ENCODE measurements around the gene ADH1C.

Gene ADH1C
- 0 reads per million in 9 experiments for total RNA-seq

DNA sequence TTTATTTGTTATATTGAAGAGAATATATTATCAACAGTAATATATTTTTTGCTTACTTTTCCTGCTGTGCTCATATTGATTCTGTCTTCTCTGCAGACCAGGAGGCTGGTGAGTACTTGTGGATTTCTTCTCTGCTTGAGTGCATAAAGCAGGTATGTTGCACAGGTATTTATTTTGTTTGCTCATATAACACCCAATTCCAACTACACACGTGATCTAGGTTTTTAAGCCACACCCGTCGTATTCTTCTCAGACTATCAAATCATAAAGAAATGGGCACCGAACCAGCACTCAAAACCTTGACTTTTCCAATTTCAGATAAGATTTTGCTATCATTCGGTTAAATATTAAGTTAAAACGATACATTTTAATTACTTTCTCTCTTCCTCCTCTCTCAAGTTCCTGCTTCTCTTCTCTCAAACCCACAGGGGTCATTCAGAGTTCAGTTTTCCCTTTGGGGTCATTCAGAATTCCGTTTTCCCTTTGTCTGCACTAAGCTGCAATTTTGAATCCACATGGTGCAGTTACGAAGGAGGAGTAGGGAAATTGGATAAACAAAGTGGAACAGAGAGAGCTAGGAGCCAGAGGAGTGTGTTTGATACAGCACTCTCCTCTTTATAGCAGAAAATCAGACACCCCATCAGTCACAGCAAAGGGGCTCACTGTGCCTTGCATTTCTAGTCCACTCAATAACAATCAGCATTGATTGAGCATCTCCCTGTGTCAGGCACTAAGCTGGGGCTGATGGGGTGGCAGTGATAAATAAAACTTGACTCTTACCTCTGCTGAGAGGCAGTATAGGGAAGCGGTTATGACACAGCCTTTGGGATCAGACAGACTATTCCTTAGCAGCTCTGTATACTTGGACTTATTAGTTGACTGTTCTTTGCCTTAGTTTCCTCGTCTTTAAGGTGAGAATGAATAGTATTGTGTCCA is at the start of gene ADH1C:
ADH1C (minus strand) TSS at position 145 of the 936 bp plus-strand sequence; CDS start at position 74, 71 bp downstream.
- DNase-seq (no peak), ATAC-seq (replicated peaks) (no peak)
- H3K36me3 Mint-ChIP-seq (ENCODE audit: insufficient read depth): no peaks in the 10 kb centered on the region
- peaks cover 0 to 7% of the 10 kb centered on the region in 2 donors for H3K9me3 Mint-ChIP-seq
- H3K27ac Mint-ChIP-seq: no peak within 1 kb of the TSS
- no peak within 1 kb of the TSS for H3K4me3 Mint-ChIP-seq
- peaks cover 0 to 12% of the 10 kb centered on the region in 2 donors for H3K27me3 Mint-ChIP-seq
- H3K4me1 Mint-ChIP-seq (ENCODE audit: low read depth in 2 of 2): peaks cover 0 to 4% of the 10 kb centered on the region in 2 donors

DNA sequence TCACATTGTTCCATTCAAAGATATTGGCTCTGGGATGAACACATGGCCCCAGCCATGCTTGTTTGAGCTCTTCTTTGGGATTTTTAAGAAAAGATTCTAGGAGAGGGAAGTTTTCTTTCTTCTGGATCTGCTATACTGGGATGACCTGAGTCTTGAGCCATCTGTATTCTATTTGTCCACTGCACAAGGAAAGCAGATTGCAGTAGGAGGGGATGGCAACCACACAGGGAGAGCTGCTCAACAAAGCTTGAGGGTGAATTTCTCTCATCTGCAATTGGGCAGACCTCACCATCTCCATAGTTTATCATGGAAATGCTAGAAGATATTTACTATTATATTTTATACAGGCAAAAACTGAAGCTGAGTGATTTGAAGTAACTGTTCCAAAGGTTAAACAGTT is 48.3 kb upstream of the ADH1C start:
- ATAC-seq (replicated peaks) (no peak), DNase-seq (no peak)
- Mint-ChIP-seq H3K27me3 (no peaks in the 10 kb centered on the region), H3K36me3 (ENCODE audit: insufficient read depth) (no peaks in the 10 kb centered on the region), H3K4me1 (ENCODE audit: low read depth in 2 of 2) (peaks cover 5 to 11% of the 10 kb centered on the region in 2 donors), H3K4me3 (no peak overlapping the region), H3K9me3 (no peaks in the 10 kb centered on the region), H3K27ac (no peak overlapping the region)

DNA sequence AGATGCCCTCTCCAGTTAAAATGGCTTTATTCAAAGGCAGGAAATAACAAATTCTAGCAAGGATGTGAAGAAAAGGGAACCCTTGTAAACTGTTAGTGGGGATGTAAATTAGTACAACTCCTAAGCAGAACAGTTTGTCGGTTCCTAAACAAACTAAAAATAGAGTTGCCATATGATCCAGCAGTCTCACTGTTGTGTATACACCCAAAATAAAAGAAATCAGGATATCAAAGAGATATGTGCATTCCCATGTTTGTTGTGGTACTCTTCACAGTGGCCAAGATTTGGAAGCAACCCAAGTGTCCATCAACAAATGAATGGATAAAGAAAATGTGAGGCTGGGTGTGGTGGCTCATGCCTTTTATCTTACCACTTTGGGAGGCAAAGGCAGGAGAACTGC is 46.5 kb upstream of the ADH1C start:
- H3K36me3 Mint-ChIP-seq (ENCODE audit: insufficient read depth): no peaks in the 10 kb centered on the region
- DNase-seq (no peak), ATAC-seq (replicated peaks) (no peak)
- H3K27me3 Mint-ChIP-seq: peaks cover under 1 to 3% of the 10 kb centered on the region in 2 donors
- H3K4me3 Mint-ChIP-seq: no peak overlapping the region
- H3K27ac Mint-ChIP-seq: no peak overlapping the region
- no peaks in the 10 kb centered on the region for H3K9me3 Mint-ChIP-seq
- no peaks in the 10 kb centered on the region for H3K4me1 Mint-ChIP-seq (ENCODE audit: low read depth in 2 of 2)

DNA sequence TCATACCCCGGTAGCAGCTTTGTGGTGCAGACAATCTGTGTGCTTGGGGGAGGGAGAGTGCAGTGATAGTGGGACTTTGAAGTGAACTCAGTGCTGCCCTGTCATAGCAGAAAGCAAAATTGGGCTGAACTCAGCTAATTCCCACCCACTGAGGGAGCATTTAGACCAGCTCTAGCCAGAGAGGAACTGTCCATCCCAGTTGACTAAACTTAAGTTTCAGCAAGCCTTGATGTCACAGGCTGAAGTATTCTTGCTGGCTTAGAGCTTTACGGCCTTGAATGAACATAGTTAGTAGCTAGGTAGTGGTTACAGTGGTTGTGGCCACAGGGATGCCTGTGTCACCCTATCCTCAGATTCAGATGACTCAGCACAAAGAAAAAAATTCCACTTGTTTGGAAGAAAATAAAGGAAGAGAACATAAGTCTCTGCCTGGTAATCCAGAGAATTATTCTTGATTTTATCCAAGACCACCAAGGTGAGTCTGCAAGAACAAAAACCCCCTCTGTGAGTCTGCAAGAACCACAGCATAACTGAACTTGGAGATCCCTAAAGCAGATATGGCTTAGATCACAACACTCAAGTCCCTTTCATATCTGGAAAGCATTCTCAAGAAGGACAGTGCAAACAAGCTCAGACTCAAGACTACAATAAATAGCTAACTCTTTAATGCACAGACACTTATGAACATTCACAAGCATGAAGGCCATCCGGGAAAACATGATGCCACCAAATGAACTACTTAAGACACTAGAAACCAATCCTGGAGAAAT is 43.2 kb upstream of the ADH1C start:
- H3K4me3 Mint-ChIP-seq: no peak overlapping the region
- H3K4me1 Mint-ChIP-seq (ENCODE audit: low read depth in 2 of 2): no peaks in the 10 kb centered on the region
- H3K36me3 Mint-ChIP-seq (ENCODE audit: insufficient read depth): no peaks in the 10 kb centered on the region
- H3K9me3 Mint-ChIP-seq: no peaks in the 10 kb centered on the region
- no peak for DNase-seq
- no peak for ATAC-seq (replicated peaks)
- H3K27ac Mint-ChIP-seq: no peak overlapping the region
- H3K27me3 Mint-ChIP-seq: peaks cover 9 to 13% of the 10 kb centered on the region in 2 donors

DNA sequence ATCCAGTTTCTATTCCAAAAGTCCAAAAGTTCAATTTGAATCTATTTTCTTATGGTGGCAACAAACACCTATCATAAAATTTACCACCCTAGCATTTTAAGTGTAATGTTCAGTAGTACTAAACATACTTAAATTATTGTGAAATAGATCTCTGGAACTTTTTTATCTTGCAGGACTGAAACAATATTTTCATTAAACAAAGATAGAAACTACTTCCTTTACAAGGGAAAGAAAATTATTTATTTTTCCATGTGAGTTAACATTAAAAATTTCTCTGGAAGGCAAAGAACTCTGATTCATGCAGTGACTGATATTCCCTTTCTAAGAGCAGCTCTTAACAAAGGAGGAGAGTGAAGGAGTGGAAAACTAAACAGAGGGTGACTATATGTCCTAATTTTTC is 42.4 kb upstream of the ADH1C start:
- Mint-ChIP-seq H3K27ac (no peak overlapping the region), H3K9me3 (no peaks in the 10 kb centered on the region), H3K4me3 (no peak overlapping the region), H3K4me1 (ENCODE audit: low read depth in 2 of 2) (no peaks in the 10 kb centered on the region), H3K36me3 (ENCODE audit: insufficient read depth) (no peaks in the 10 kb centered on the region), H3K27me3 (peaks cover 9 to 13% of the 10 kb centered on the region in 2 donors)
- no peak for DNase-seq
- no peak for ATAC-seq (replicated peaks)

DNA sequence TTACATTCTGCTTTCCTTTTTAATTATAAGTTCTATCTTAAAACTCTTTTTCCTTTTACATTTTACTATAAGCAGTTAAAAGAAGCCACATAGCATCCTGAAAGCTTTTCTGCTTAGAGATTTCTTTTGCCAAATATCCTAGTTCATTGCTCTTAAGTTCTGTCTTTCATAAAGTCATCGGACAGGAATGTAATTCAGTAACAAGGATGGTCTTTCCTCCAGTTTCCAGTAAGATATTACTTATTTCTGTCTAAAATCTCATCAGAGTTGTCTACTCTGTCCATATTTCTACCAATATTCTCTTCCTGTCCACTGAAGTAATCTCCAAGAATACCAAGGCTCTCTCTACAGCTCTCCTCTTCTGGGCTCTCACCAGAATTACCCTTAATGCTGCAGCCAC is 37.5 kb upstream of the ADH1C start:
- no peaks in the 10 kb centered on the region for H3K36me3 Mint-ChIP-seq (ENCODE audit: insufficient read depth)
- no peak overlapping the region for H3K4me3 Mint-ChIP-seq
- H3K9me3 Mint-ChIP-seq: no peaks in the 10 kb centered on the region
- H3K27ac Mint-ChIP-seq: no peak overlapping the region
- peaks cover 20 to 23% of the 10 kb centered on the region in 2 donors for H3K27me3 Mint-ChIP-seq
- H3K4me1 Mint-ChIP-seq (ENCODE audit: low read depth in 2 of 2): no peaks in the 10 kb centered on the region
- DNase-seq: no peak
- no peak for ATAC-seq (replicated peaks)

DNA sequence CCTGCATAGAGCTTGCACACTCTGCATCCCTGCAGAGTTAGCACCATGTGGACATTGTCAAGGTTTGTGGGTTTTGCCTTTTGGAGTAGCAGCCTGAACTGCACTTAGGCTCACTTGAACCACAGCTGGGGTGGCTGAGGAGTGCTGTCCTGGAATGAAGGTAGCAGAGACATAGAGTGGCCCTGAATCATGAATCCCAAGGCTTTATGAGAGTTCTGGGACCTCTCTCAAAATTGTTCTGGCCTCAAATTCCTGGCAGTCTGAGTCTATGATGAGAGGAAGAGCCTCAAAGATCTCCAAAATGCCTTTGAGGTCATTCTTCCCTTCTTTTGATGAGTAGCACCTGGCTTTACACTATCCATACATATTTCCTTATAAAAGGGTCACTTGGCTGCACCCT is 37.1 kb upstream of the ADH1C start:
- H3K27ac Mint-ChIP-seq: no peak overlapping the region
- H3K27me3 Mint-ChIP-seq: peaks cover 22 to 24% of the 10 kb centered on the region in 2 donors
- H3K4me1 Mint-ChIP-seq (ENCODE audit: low read depth in 2 of 2): no peaks in the 10 kb centered on the region
- no peaks in the 10 kb centered on the region for H3K9me3 Mint-ChIP-seq
- ATAC-seq (replicated peaks) (no peak), DNase-seq (no peak)
- no peaks in the 10 kb centered on the region for H3K36me3 Mint-ChIP-seq (ENCODE audit: insufficient read depth)
- H3K4me3 Mint-ChIP-seq: no peak overlapping the region

DNA sequence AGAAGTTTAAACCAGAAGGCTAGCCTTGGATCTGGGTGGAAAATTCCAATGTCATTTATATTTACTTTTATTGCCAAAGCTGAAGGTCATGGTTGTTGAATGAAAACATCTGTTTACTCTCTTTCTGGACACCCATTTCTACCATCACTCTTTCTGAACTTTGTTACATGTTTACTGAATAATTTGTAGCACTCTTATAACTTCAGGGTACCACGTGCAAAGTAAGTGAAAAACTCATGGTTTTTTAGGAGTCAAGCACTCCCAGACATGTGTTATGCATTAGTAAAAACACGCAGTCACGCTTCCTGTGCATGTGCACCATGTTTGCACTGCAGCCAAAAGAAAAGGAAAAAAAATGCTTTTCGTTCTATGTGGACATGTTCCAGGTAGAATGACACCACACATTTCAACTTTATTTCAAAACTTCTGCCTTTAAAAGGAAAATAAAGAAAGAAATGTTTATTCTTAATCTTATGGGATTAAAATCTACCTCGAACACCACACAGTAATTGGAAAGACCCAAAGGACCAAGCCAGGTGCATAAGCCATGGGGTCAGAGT is 31.4 kb upstream of the ADH1C start:
- no peaks in the 10 kb centered on the region for H3K4me1 Mint-ChIP-seq (ENCODE audit: low read depth in 2 of 2)
- no peaks in the 10 kb centered on the region for H3K36me3 Mint-ChIP-seq (ENCODE audit: insufficient read depth)
- no peaks in the 10 kb centered on the region for H3K9me3 Mint-ChIP-seq
- H3K4me3 Mint-ChIP-seq: no peak overlapping the region
- peaks cover 31 to 38% of the 10 kb centered on the region in 2 donors for H3K27me3 Mint-ChIP-seq
- no peak overlapping the region for H3K27ac Mint-ChIP-seq
- DNase-seq (no peak), ATAC-seq (replicated peaks) (no peak)

DNA sequence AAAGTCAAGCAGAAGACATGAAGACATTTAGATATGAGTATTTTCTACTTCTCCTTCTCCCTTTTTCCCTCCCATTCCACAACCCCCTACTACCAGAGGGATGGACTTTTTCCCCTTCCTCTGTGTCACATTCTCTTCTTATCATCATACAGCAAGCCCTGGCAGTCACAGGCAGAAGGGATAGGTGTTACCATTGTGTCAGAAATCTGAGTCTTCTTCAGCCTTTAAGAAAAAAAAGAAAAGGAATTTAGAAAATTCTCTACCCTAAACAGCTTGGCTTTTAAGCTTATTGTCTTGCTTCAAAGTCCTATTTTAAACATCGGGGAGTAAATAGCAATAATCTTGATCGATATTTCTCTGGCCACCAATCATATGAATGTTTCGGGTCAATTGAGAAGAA is 30.9 kb upstream of the ADH1C start:
- Mint-ChIP-seq H3K27ac (no peak overlapping the region), H3K4me1 (ENCODE audit: low read depth in 2 of 2) (no peaks in the 10 kb centered on the region), H3K36me3 (ENCODE audit: insufficient read depth) (no peaks in the 10 kb centered on the region), H3K4me3 (no peak overlapping the region), H3K9me3 (no peaks in the 10 kb centered on the region), H3K27me3 (peaks cover 30 to 38% of the 10 kb centered on the region in 2 donors)
- ATAC-seq (replicated peaks) (no peak), DNase-seq (no peak)

DNA sequence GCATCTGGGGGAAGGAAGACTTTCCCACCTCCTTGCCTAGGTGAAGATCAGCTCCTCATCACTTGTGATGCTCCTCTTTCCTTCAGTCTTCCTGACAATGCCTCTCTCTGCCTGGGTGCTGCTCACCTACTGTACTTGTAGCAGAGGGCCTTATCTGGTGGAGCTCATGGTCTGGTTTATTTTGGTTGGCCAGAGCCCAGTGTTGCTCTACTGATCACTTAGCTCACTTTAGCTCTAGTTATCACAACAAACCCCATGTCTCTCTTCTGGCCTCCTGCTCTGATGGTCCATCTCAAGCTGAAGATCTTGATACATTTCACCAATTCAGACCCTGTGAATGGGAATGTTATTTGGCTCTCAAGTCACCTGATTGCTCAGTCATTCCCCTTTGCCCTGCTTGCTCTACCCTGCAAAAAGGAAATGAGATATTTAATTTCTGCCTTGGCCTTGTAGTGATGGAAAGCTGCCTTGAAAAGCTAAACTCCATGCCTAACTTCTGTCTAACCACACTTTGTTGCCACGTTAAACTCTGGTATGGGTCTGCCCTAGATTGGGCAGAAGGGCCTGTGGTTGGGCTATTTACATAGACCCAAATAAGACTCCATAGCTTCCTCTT is 30.3 kb upstream of the ADH1C start:
- Mint-ChIP-seq H3K4me1 (ENCODE audit: low read depth in 2 of 2) (no peaks in the 10 kb centered on the region), H3K27me3 (peaks cover 29 to 38% of the 10 kb centered on the region in 2 donors), H3K27ac (no peak overlapping the region), H3K4me3 (no peak overlapping the region), H3K9me3 (no peaks in the 10 kb centered on the region), H3K36me3 (ENCODE audit: insufficient read depth) (no peaks in the 10 kb centered on the region)
- no peak for ATAC-seq (replicated peaks)
- DNase-seq: no peak

DNA sequence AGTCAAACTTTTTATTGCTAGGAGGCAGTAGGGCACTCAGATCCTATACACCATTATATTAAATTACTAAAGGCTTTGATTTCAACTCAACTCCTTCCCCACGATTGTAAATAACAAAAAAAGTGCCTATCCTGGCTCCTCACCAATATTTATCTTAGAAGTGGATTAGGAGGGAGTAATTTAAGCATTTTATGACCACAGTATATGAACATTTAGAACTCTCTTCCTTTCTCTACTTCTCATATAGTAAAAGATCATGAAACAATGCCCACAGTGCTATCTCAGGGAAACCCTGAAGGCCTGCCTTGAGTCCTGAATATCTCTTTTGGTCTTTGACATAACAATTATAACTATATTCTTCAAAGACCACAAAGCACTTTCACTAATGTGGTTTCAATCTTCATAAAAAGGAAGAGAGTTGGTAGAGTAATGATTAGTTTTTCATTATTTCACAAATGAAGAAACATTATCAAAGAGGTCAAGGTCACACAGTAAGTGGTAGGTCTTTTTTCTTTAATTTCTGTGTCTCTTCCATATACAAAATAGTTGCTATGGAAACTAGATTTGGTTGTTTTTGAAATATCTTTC is 29.1 kb upstream of the ADH1C start:
- H3K27ac Mint-ChIP-seq: no peak overlapping the region
- no peaks in the 10 kb centered on the region for H3K36me3 Mint-ChIP-seq (ENCODE audit: insufficient read depth)
- DNase-seq (no peak), ATAC-seq (replicated peaks) (no peak)
- H3K4me1 Mint-ChIP-seq (ENCODE audit: low read depth in 2 of 2): no peaks in the 10 kb centered on the region
- no peak overlapping the region for H3K4me3 Mint-ChIP-seq
- H3K9me3 Mint-ChIP-seq: no peaks in the 10 kb centered on the region
- peaks cover 29 to 38% of the 10 kb centered on the region in 2 donors for H3K27me3 Mint-ChIP-seq

DNA sequence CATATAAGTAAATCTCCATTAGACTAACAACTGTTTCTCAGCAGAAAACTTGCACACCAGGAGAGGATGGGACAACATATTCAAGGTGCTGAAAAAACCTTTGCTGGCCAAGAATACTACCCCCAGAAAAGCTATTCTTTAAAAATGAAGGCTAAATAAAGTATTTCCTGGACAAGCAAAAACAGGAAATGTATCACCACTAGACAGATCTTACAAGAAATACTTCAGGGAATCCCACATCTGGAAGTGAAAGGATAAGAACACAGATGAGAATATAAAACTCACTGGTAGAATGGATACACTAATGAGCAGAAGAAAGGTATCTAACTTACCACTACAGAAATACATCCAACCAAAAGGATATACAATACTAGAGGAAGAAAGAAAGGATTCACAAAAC is 27.0 kb upstream of the ADH1C start:
- Mint-ChIP-seq H3K9me3 (peaks cover 0 to 3% of the 10 kb centered on the region in 2 donors), H3K27ac (no peak overlapping the region), H3K36me3 (ENCODE audit: insufficient read depth) (no peaks in the 10 kb centered on the region), H3K4me1 (ENCODE audit: low read depth in 2 of 2) (no peaks in the 10 kb centered on the region), H3K27me3 (peaks cover 29 to 37% of the 10 kb centered on the region in 2 donors), H3K4me3 (no peak overlapping the region)
- DNase-seq: no peak
- no peak for ATAC-seq (replicated peaks)

DNA sequence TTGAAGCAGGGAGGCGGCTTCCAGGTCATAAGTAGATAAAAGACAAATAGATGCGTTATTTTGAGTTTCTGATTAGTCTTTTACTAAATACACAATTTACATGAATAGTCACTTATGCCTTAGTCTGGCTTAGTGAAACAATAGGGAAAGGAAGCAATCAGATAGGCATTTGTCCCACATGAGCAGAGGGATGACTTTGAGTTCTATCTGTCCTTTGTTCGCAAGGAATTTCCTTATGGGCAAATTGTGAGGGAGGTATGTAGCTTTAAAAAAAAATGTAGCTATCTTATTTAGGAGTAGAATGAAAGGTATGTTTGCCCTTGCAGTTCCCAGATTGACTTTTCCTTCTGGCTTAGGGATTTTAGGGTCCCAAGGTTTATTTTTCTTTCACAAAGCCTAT is 26.3 kb upstream of the ADH1C start:
- DNase-seq: no peak
- H3K4me1 Mint-ChIP-seq (ENCODE audit: low read depth in 2 of 2): no peaks in the 10 kb centered on the region
- no peaks in the 10 kb centered on the region for H3K36me3 Mint-ChIP-seq (ENCODE audit: insufficient read depth)
- H3K4me3 Mint-ChIP-seq: no peak overlapping the region
- ATAC-seq (replicated peaks): no peak
- peaks cover 0 to 6% of the 10 kb centered on the region in 2 donors for H3K9me3 Mint-ChIP-seq
- no peak overlapping the region for H3K27ac Mint-ChIP-seq
- H3K27me3 Mint-ChIP-seq: peaks cover 29 to 36% of the 10 kb centered on the region in 2 donors
